HepG2 (cell line): ENCODE measurements around the gene SLC35B1. TPM values are rescaled to one million over a fixed set of nuclear protein-coding genes. Genes with fewer than 3 reads are reported as not detected.

ENCODE experiments used
- ATAC-seq: fragments of 200-7000 bp; cut with Tn5 transposase; 3 replicates; pipeline ENCODE4 v1.9.1; 2020; ENCODE audit warnings: mild to moderate bottlenecking, moderate library complexity
- BruUV-seq: library from RNA; stranded (reverse); fragments of 400-500 nt; replicated peaks from 2 replicates; lab custom pipeline; 2021; lab: Mats Ljungman, UMichigan
- CTCF ChIA-PET: fragments of 300-600 bp; formaldehyde crosslinking; extraction: SDS; loops from one replicate; lab custom pipeline; 2021; ENCODE audit warnings: low total read pairs, inconsistent platforms, low intra/inter-chr PET ratio; lab: Yijun Ruan, JAX
- POLR2A ChIA-PET: fragments of 350-600 bp; sonication (Branson Sonifier 250); formaldehyde crosslinking; loops from one replicate; lab custom pipeline; 2020; ENCODE audit warnings: antibody characterized with exemption, inconsistent platforms; lab: Yijun Ruan, JAX
- DNase-seq: peaks from one replicate; pipeline ENCODE4 v3.0.0-alpha.2; 2015; ENCODE audit warnings: low spot score
- FAIRE-seq: peaks from 3 replicates; lab custom pipeline; 2011; peaks lifted over from hg19 to GRCh38; lab: Jason Lieb, UNC
- H2AFZ ChIP-seq: one replicate; pipeline ENCODE4 v1.6.1; 2011; ENCODE audit warnings: low read length, inconsistent platforms
- H3K27ac ChIP-seq: fragments of 300-600 bp; 3 replicates; pipeline ENCODE4 v1.8.0; 2011; ENCODE audit warnings: mixed run types, mild to moderate bottlenecking, mixed read lengths, low read length, inconsistent platforms; ENCODE audit not compliant: insufficient read depth; ENCODE audit errors: extremely low read length
- H3K27me3 ChIP-seq, 2 experiments: fragments of 200-600 bp in 1 of 2; 2 replicates in 1 of 2; 3 replicates in 1 of 2; pipeline versions ENCODE4 v1.6.0 to v1.8.0; 2011; ENCODE audit warnings: low read length in 2 of 2, mild to moderate bottlenecking in 2 of 2, moderate library complexity in 2 of 2, inconsistent platforms in 1 of 2; ENCODE audit not compliant: insufficient read depth in 2 of 2, control insufficient read depth in 1 of 2
- H3K36me3 ChIP-seq, 2 experiments: fragments of 200-600 bp in 1 of 2; replicated peaks in 1 of 2; 2 replicates in 1 of 2; 3 replicates in 1 of 2; pipeline versions ENCODE4 v1.5.1 to v1.8.0; 2011; ENCODE audit warnings: low read length in 2 of 2, inconsistent platforms in 1 of 2; ENCODE audit not compliant: insufficient read depth in 2 of 2, control insufficient read depth in 1 of 2
- H3K4me1 ChIP-seq: 2 replicates; pipeline ENCODE4 v1.5.1; 2012; ENCODE audit warnings: low read length, inconsistent platforms; ENCODE audit not compliant: insufficient read depth
- H3K4me2 ChIP-seq: 2 replicates; pipeline ENCODE4 v1.6.0; 2011; ENCODE audit warnings: low read depth, low read length, inconsistent platforms
- H3K4me3 ChIP-seq, 3 experiments: fragments of 200-600 bp in 1 of 3; sonication (generic), shearing (Covaris generic) in 1 of 3; replicated peaks in 1 of 3; 2 replicates each; pipeline ENCODE4 v1.5.1; 2011 to 2016; ENCODE audit warnings: low read length in 3 of 3, inconsistent platforms in 2 of 3, low read depth in 2 of 3, mild to moderate bottlenecking in 2 of 3, control low read depth in 1 of 3, mixed read lengths in 1 of 3; ENCODE audit not compliant: insufficient read depth in 1 of 3
- H3K79me2 ChIP-seq: one replicate; pipeline ENCODE4 v1.6.1; 2011; ENCODE audit warnings: low read length, inconsistent platforms; ENCODE audit not compliant: insufficient read depth
- H3K9ac ChIP-seq: 2 replicates; pipeline ENCODE4 v1.6.0; 2011; ENCODE audit warnings: mild to moderate bottlenecking, low read depth, low read length, inconsistent platforms; ENCODE audit not compliant: insufficient read depth
- H3K9me3 ChIP-seq: 2 replicates; pipeline ENCODE4 v1.5.1; 2012; ENCODE audit warnings: mild to moderate bottlenecking, low read length
- H4K20me1 ChIP-seq: 2 replicates; pipeline ENCODE4 v1.6.0; 2011; ENCODE audit warnings: inconsistent platforms, mild to moderate bottlenecking, low read length, moderate library complexity; ENCODE audit not compliant: insufficient read depth
- BCLAF1 ChIP-seq: fragments of 450-650 bp; IDR thresholded peaks from 2 replicates; pipeline ENCODE4 v1.6.1; 2017; ENCODE audit warnings: mild to moderate bottlenecking
- BRD4 ChIP-seq: sonication (generic); formaldehyde crosslinking; IDR thresholded peaks from 2 replicates; pipeline ENCODE4 v1.4.0; 2020; ENCODE audit warnings: missing genetic modification reagents
- CHD4 ChIP-seq: fragments of 200-600 bp; sonication (generic); IDR thresholded peaks from 2 replicates; pipeline ENCODE4 v1.7.0; 2017; ENCODE audit warnings: mild to moderate bottlenecking, low read length, borderline replicate concordance
- E2F5 ChIP-seq: sonication (generic); formaldehyde crosslinking; conservative IDR thresholded peaks from 2 replicates; pipeline ENCODE4 v1.4.0; 2020; ENCODE audit warnings: missing genetic modification reagents
- ETS1 ChIP-seq: sonication (generic); formaldehyde crosslinking; IDR thresholded peaks from 2 replicates; pipeline ENCODE4 v1.4.0; 2020; ENCODE audit warnings: missing genetic modification reagents
- IRF9 ChIP-seq: sonication (generic); formaldehyde crosslinking; IDR thresholded peaks from 2 replicates; pipeline ENCODE4 v1.8.0; 2022; ENCODE audit warnings: missing genetic modification reagents, mild to moderate bottlenecking, borderline replicate concordance
- MIXL1 ChIP-seq: IDR thresholded peaks from 2 replicates; pipeline ENCODE4 v1.6.1; 2016
- ZBTB34 ChIP-seq: sonication (generic); formaldehyde crosslinking; IDR thresholded peaks from 2 replicates; pipeline ENCODE4 v1.8.0; 2022; ENCODE audit warnings: mild to moderate bottlenecking, missing genetic modification reagents
- ZNF556 ChIP-seq: sonication (generic); formaldehyde crosslinking; IDR thresholded peaks from 2 replicates; pipeline ENCODE4 v1.4.0; 2020; ENCODE audit warnings: mild to moderate bottlenecking, missing genetic modification reagents, borderline replicate concordance
- ZNF580 ChIP-seq: IDR thresholded peaks from 2 replicates; pipeline ENCODE4 v1.6.1; 2016; ENCODE audit warnings: low read depth, borderline replicate concordance
- ZNF652 ChIP-seq: IDR thresholded peaks from 2 replicates; pipeline ENCODE4 v1.6.1; 2016; ENCODE audit warnings: low read depth, borderline replicate concordance
- WGBS: methylation state at CpG from one replicate; pipeline ENCODE4 v1.1.6; 2017; ENCODE audit warnings: low lambda C conversion rate; 5-methylcytosine and 5-hydroxymethylcytosine counted together
- in situ Hi-C: cut with HindIII; loops from 2 replicates; pipeline ENCODE4 v1.10.0; 2017; ENCODE audit warnings: low pct_unique_long_range_greater_than_20kb; ENCODE audit not compliant: extremely low pct_ligation_motif_present
- intact Hi-C: fragments of 100-400 bp; cut with micrococcal nuclease; formaldehyde crosslinking; loops from one replicate; pipeline ENCODE4 v1.10.0; 2022; ENCODE audit not compliant: unreplicated experiment
- polyA plus RNA-seq, 8 experiments: library from polyadenylated mRNA; depleted of rRNA in 3 of 8; stranded (reverse) in 7 of 8; unstranded in 1 of 8; fragments of >200 nt; fragmentation: Illumina TruSeq in 4 of 8; extraction: Trizol in 4 of 8; gene quantifications; 2 replicates each; pipeline versions ENCODE4 v1.2.1 to v1.2.3, GENCODE V29; 2011 to 2016; ENCODE audit warnings: low read depth in 4 of 8, missing spikeins in 1 of 8, mixed read lengths in 1 of 8; ENCODE audit not compliant: insufficient read depth in 1 of 8
- total RNA-seq, 5 experiments: library from RNA; depleted of rRNA; stranded (reverse); fragments of >200 nt; fragmentation: Illumina TruSeq; extraction: Trizol; gene quantifications; 2 replicates each; pipeline ENCODE4 v1.2.3, GENCODE V29; 2016; ENCODE audit warnings: low read depth in 1 of 5

SLC35B1 gene
- total and polyA plus RNA-seq, 2 of the 13 experiments (the other 11 are each of a cell fraction or from before 2014, with no cell fraction given), result 99.6 to 113 TPM

- H2AFZ ChIP-seq, result no peak overlapping the region
- no peaks in the 10 kb centered on the region; a peak in 1 of 5 replicates for H3K27me3 ChIP-seq
- peak overlapping the region; percentile 19; the same call in 1 of the 2 replicates for H3K9ac ChIP-seq
- WGBS, result 71% methylated on average over 15 of the region's 15 CpGs
- H3K27ac ChIP-seq, result no peak overlapping the region
- intact Hi-C loops (loop anchor here (1.0 to 5.0 kb wide), 3 partner anchors 71 to 289 kb away; partner anchors contain the start of gene DLX3), in situ Hi-C loops (loop anchor here (5.0 to 10.0 kb wide), 2 partner anchors 274 to 289 kb away; partner anchors contain the start of gene DLX3)
- no peaks in the 10 kb centered on the region for H3K9me3 ChIP-seq
- peaks cover 8 to 20% of the 10 kb centered on the region in 2 experiments for H3K36me3 ChIP-seq
- peaks cover 21% of the 10 kb centered on the region for H3K79me2 ChIP-seq
- FAIRE-seq (no peak), DNase-seq (no peak), ATAC-seq (no peak)
- peak overlapping the region; percentile 23 to 83 (median 38); a peak in 4 of 6 replicates for H3K4me3 ChIP-seq
- ChIA-PET POLR2A (interaction anchor here (0.7 to 2.7 kb wide), 13 partner anchors 10 to 294 kb away, joined by 3 to 46 read pairs (median 4); partner anchors contain the start of genes FAM117A, KAT7, PHB1 and SPOP), CTCF (interaction anchor here (1.0 to 2.5 kb wide), 3 partner anchors 133 to 141 kb away, joined by 3 to 11 read pairs (median 6); partner anchors contain the start of gene NXPH3)
- peak overlapping the region; percentile 72 for H3K4me2 ChIP-seq
- H3K4me1 ChIP-seq, result peaks cover 51% of the 10 kb centered on the region
- H4K20me1 ChIP-seq, result 0 out of 2 replicates have a peak, but pooled peaks cover under 1% of the 10 kb centered on the region
- TSS peak; percentile 48 for BruUV-seq
- TF ChIP-seq BRD4 (CRISPR knock-in tag) (0 out of 2 replicates have a peak, but pooled peaks have one; percentile 11), MIXL1 (CRISPR knock-in tag) (no peak), ZNF580 (CRISPR knock-in tag) (no peak), IRF9 (CRISPR knock-in tag) (0 out of 2 replicates have a peak, but pooled peaks have one; percentile 7), BCLAF1 (no peak), ZNF652 (CRISPR knock-in tag) (no peak), ETS1 (CRISPR knock-in tag) (no peak), ZBTB34 (CRISPR knock-in tag) (no peak), CHD4 (peak; percentile 73; the same call in 1 of the 2 replicates), E2F5 (CRISPR knock-in tag) (0 out of 2 replicates have a peak, but pooled peaks have one; percentile 25), ZNF556 (CRISPR knock-in tag) (0 out of 2 replicates have a peak, but pooled peaks have one; percentile 31)
These were observed 885 bp upstream of the SLC35B1 start for GRCh38 chr17:49708515-49709183.
